ENCODE results near the gene SUPT3H. TPM values are rescaled to one million over a fixed set of nuclear protein-coding genes. Genes with fewer than 3 reads are reported as not detected.

SUPT3H gene
- total and polyA plus RNA-seq, 2 of the 8 experiments (the other 6 are each of a cell fraction or from before 2014, with no cell fraction given) = 18.8 to 23.0 TPM

- TF ChIP-seq CHD7 (IDR thresholded peaks at IDR 0.05; ENCODE audit: insufficient replicate concordance, low read length) (no peak), HDAC6 (IDR thresholded peaks at IDR 0.05; ENCODE audit: low read depth, low read length) (no peak), SP1 (IDR thresholded peaks at IDR 0.05; ENCODE audit: low read depth, low read length) (no peak), EZH2 (IDR thresholded peaks at IDR 0.05; ENCODE audit: low read depth, low read length, severe bottlenecking) (no peak), YY1 (IDR thresholded peaks at IDR 0.05; ENCODE audit: low read depth, low read length) (no peak), BACH1 (IDR thresholded peaks at IDR 0.05; ENCODE audit: low read length) (no peak)
These were observed 259.0 kb downstream of the SUPT3H start (continued) for GRCh38 chr6:45118754-45119153.
